ENCODE data around the gene DNAH8. TPM values are rescaled to one million over a fixed set of nuclear protein-coding genes. Genes with fewer than 3 reads are reported as not detected.

The DNAH8 gene
- total RNA-seq, 1 experiment from 2014 or later = not detected

GRCh38 chr6:38935051-38935450 lies 219.9 kb downstream of the DNAH8 start:
- no TSS peak for BruUV-seq (replicated peaks)
- H3K4me1 ChIP-seq (ENCODE audit: control insufficient read depth, insufficient read depth, low read length) = no peaks in the 10 kb centered on the region
- ATAC-seq = no peak
- no peaks in the 10 kb centered on the region for H3K9me3 ChIP-seq (ENCODE audit: control insufficient read depth, insufficient read depth, low read depth, low read length)
- intact Hi-C loops (cut with micrococcal nuclease; ENCODE audit: unreplicated experiment) (loop anchor here (2.0 kb wide), 1 partner anchor 62 kb away; no protein-coding TSS in a partner anchor), in situ Hi-C loops (cut with HindIII; ENCODE audit: low pct_unique_long_range_greater_than_20kb, low sequenced_read_pairs) (no loop called here)
- no peak for TF ChIP-seq REST (IDR thresholded peaks at IDR 0.05; ENCODE audit: insufficient read depth in 1 of 2, low read depth in 2 of 2, low read length in 1 of 2)
- no peak for TF ChIP-seq CTCF (IDR thresholded peaks at IDR 0.05)
- TF ChIP-seq SIN3A (IDR thresholded peaks at IDR 0.05; ENCODE audit: borderline replicate concordance, insufficient read depth, low read depth, low read length) = no peak
- no peak for TF ChIP-seq POLR2AphosphoS5 (IDR thresholded peaks at IDR 0.05; ENCODE audit: low read depth, low read length)
- no peak for TF ChIP-seq TCF7L2 (IDR thresholded peaks at IDR 0.05; ENCODE audit: low read depth, low read length)
- no peaks in the 10 kb centered on the region for H3K36me3 ChIP-seq (ENCODE audit: control insufficient read depth, insufficient read depth, low read length)
- H3K4me3 ChIP-seq (ENCODE audit: low read depth in 2 of 2, low read length in 2 of 2) = no peak overlapping the region
- H3K27ac ChIP-seq (ENCODE audit: low read length) = no peak overlapping the region
- DNase-seq (ENCODE audit: low read depth, low spot score) = no peak
- H3K27me3 ChIP-seq (ENCODE audit: control insufficient read depth, insufficient read depth, low read length) = peaks cover 14% of the 10 kb centered on the region
- ChIA-PET CTCF (no interaction called here), POLR2A (no interaction called here)

GRCh38 chr6:38937839-38938613 lies 222.9 kb downstream of the DNAH8 start:
- no peaks in the 10 kb centered on the region for H3K4me1 ChIP-seq (ENCODE audit: control insufficient read depth, insufficient read depth, low read length)
- POLR2A ChIA-PET = no interaction called here
- no peaks in the 10 kb centered on the region for H3K36me3 ChIP-seq (ENCODE audit: control insufficient read depth, insufficient read depth, low read length)
- H3K27me3 ChIP-seq (ENCODE audit: control insufficient read depth, insufficient read depth, low read length) = peaks cover 14% of the 10 kb centered on the region; the same call in 1 of the 2 replicates
- H3K4me3 ChIP-seq (ENCODE audit: low read depth in 2 of 2, low read length in 2 of 2) = no peak overlapping the region
- intact Hi-C loops (cut with micrococcal nuclease; ENCODE audit: unreplicated experiment) (no loop called here), in situ Hi-C loops (cut with HindIII; ENCODE audit: low pct_unique_long_range_greater_than_20kb, low sequenced_read_pairs) (no loop called here)
- H3K27ac ChIP-seq (ENCODE audit: low read length) = no peak overlapping the region
- TF ChIP-seq TCF7L2 (IDR thresholded peaks at IDR 0.05; ENCODE audit: low read depth, low read length) = no peak
- no peak for TF ChIP-seq SIN3A (IDR thresholded peaks at IDR 0.05; ENCODE audit: borderline replicate concordance, insufficient read depth, low read depth, low read length)
- no peak for TF ChIP-seq POLR2AphosphoS5 (IDR thresholded peaks at IDR 0.05; ENCODE audit: low read depth, low read length)
- no peak for TF ChIP-seq CTCF (IDR thresholded peaks at IDR 0.05)
- no peak for TF ChIP-seq REST (IDR thresholded peaks at IDR 0.05; ENCODE audit: insufficient read depth in 1 of 2, low read depth in 2 of 2, low read length in 1 of 2)
- ATAC-seq (no peak), DNase-seq (ENCODE audit: low read depth, low spot score) (no peak)
- CTCF ChIA-PET = no interaction called here
- H3K9me3 ChIP-seq (ENCODE audit: control insufficient read depth, insufficient read depth, low read depth, low read length) = no peaks in the 10 kb centered on the region
- no TSS peak for BruUV-seq (replicated peaks)

Data from Panc1 (cell line).